ENCODE measurements around the gene JPT2.

JPT2 gene

DNA sequence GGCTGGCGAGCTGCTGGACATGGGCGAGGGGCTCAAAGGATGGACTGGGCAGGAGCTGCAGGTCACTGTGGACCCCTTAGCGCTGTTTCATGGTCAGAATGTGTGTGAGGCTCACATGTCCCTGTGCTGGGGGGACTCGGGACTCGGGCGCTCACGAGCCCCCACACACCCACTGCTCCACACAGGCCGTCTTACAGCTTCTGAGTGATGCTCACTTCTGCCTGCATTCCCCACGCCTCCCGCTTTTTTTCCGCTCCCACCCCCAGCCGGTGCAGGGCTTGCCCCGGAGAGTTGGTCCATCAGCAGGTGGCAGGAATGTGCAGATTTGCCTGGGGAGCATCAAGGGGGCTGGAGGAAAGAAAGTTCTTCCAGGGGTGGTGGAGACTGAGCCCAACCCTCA is 20.2 kb upstream of the JPT2 start:
- H3K27ac ChIP-seq: no peak overlapping the region
- no peak for TF ChIP-seq CTCF (conservative IDR thresholded peaks at IDR 0.05)

DNA sequence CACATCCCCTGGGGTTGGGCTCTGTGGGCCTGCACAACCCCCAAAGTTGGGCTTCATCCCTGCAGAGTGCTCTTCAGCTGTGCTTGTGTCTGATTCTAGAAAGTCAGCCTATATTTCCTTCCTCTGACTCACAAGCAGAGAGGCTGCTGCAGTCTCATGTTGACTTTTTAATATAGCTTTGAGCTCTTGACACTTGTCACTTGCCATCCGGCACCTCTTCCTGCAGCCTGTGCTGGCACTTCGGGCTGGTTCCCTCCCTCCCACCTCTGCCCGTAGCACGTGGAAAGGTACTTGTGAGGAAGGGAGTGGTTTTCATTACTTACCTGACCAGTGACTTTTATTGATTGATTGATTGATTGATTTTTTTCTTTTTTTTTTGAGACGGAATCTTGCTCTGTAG is 19.0 kb upstream of the JPT2 start:
- H3K27ac ChIP-seq: no peak overlapping the region

GRCh38 chr16:1661826-1662225 is 16.3 kb upstream of the JPT2 start:
- no peak overlapping the region for H3K27ac ChIP-seq
- TF ChIP-seq CTCF (conservative IDR thresholded peaks at IDR 0.05): no peak

More for the DNA sequence above, 19.0 kb upstream of the JPT2 start:
- TF ChIP-seq CTCF (conservative IDR thresholded peaks at IDR 0.05): no peak

GRCh38 chr16:1662543-1662942 is 15.5 kb upstream of the JPT2 start:
- H3K27ac ChIP-seq: no peak overlapping the region
- TF ChIP-seq CTCF (conservative IDR thresholded peaks at IDR 0.05): no peak

DNA sequence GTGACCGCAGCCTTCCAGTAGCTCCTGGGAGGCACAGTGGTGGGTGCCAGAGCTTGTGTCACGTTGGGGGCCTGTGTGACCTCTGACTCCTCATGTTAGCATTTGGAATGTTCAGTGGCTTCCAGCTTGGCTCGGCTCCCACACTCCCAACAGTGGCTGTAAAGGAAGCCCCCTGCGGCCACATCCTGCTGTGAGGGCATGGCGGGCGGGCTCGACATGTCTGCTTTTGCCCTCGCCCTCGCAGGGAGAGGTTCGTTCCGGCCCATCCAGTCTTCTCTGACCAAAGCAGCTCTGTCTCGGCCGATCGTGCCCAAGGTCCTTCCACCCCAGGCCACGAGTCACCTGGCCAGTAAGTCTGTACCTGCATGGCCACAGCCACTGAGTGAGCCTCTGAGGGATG is 12.2 kb upstream of the JPT2 start:
- no peak for TF ChIP-seq CTCF (conservative IDR thresholded peaks at IDR 0.05)
- no peak overlapping the region for H3K27ac ChIP-seq

DNA sequence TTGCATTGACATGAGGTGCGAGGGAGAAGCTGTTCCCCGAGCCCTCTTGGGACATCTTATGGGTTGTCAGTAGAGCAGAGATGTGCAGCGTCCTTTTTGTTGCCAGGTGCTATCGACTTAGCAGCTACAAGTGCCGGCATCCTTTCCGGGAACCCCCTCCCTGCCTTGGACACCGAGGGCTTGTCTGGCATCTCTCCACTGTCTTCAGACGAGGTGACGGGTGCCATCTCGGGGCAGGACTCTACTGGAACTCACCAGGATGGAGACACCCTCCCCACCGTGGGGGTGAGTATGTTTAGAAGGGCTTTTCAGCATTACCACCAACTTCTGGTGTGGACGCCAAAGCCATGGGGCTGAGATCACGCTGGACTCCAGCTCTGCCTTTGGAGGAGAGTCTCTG is 11.8 kb upstream of the JPT2 start:
- H3K27ac ChIP-seq: no peak overlapping the region
- TF ChIP-seq CTCF (conservative IDR thresholded peaks at IDR 0.05): no peak

- TF ChIP-seq CTCF (conservative IDR thresholded peaks at IDR 0.05): no peak
- H3K27ac ChIP-seq: no peak overlapping the region
Observed at GRCh38 chr16:1667271-1667670, 10.8 kb upstream of the JPT2 start.

DNA sequence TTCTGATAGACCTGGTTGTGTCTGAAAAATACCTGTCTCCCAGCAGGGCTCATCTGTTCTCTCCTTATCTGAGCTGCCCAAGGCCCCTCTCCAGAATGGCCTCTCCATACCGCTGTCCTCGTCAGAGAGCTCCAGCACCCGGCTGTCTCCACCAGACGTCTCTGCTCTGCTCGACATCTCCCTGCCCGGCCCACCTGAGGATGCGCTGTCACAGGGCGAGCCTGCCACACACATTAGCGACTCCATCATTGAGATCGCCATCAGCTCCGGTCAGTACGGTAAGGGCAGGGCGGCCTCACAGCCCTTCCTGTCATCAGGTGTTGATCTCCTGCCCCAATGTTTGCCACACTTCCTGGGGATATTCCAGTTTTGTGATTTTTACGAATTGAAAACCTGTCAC is 10.2 kb upstream of the JPT2 start:
- no peak for TF ChIP-seq CTCF (conservative IDR thresholded peaks at IDR 0.05)
- no peak overlapping the region for H3K27ac ChIP-seq

All from VCaP (cell line).